Fibroblast of lung (primary cell): ENCODE results near the gene TLR2. TPM values are rescaled to one million over a fixed set of nuclear protein-coding genes. Genes with fewer than 3 reads are reported as not detected.

Experiments used
- DNase-seq, 2 donors: peaks; one replicate each; pipeline versions ENCODE4 v3.0.0 to v3.0.0-alpha.2; 2010; ENCODE audit warnings: low read depth in 2 of 2
- H2AFZ ChIP-seq: 2 replicates; pipeline ENCODE4 v1.5.1; 2012; ENCODE audit warnings: low read length, control low read depth, inconsistent platforms
- H3K27ac ChIP-seq: 2 replicates; pipeline ENCODE4 v1.5.1; 2011; ENCODE audit warnings: low read length, control low read depth; ENCODE audit not compliant: insufficient read depth
- H3K27me3 ChIP-seq: 2 replicates; pipeline ENCODE4 v1.5.1; 2011; ENCODE audit warnings: mild to moderate bottlenecking, low read length; ENCODE audit not compliant: control insufficient read depth, insufficient read depth
- H3K36me3 ChIP-seq: 2 replicates; pipeline ENCODE4 v1.5.1; 2011; ENCODE audit warnings: low read length; ENCODE audit not compliant: control insufficient read depth, insufficient read depth
- H3K4me1 ChIP-seq: 2 replicates; pipeline ENCODE4 v1.5.1; 2011; ENCODE audit warnings: low read length; ENCODE audit not compliant: control insufficient read depth, insufficient read depth; ENCODE audit errors: extremely low read depth
- H3K4me2 ChIP-seq: 2 replicates; pipeline ENCODE4 v1.5.1; 2011; ENCODE audit warnings: low read length, control low read depth; ENCODE audit not compliant: insufficient read depth; ENCODE audit errors: extremely low read depth
- H3K4me3 ChIP-seq, 4 experiments: fragments of 200-600 bp in 1 of 4; sonication (generic) in 1 of 4; replicated peaks in 1 of 4; 2 replicates each; pipeline ENCODE4 v1.5.1; 2011 to 2016; ENCODE audit warnings: low read length in 4 of 4, low read depth in 3 of 4, mild to moderate bottlenecking in 3 of 4, control low read depth in 2 of 4, inconsistent platforms in 1 of 4, mixed read lengths in 1 of 4; ENCODE audit not compliant: insufficient read depth in 1 of 4; ENCODE audit errors: control extremely low read depth in 1 of 4
- H3K79me2 ChIP-seq: 2 replicates; pipeline ENCODE4 v1.5.1; 2012; ENCODE audit warnings: mild to moderate bottlenecking, low read length, inconsistent platforms; ENCODE audit not compliant: control insufficient read depth, insufficient read depth
- H3K9ac ChIP-seq: 2 replicates; pipeline ENCODE4 v1.5.1; 2011; ENCODE audit warnings: mild to moderate bottlenecking, low read length, control low read depth; ENCODE audit not compliant: insufficient read depth
- H3K9me3 ChIP-seq: 2 replicates; pipeline ENCODE4 v1.5.1; 2012; ENCODE audit warnings: low read depth, low read length; ENCODE audit not compliant: control insufficient read depth, insufficient read depth
- H4K20me1 ChIP-seq: 2 replicates; pipeline ENCODE4 v1.5.1; 2011; ENCODE audit warnings: low read length; ENCODE audit not compliant: control insufficient read depth, insufficient read depth; ENCODE audit errors: extremely low read depth
- CTCF ChIP-seq, 2 donors: IDR thresholded peaks in 1 of 2; conservative IDR thresholded peaks in 1 of 2; 1 replicate in 1 of 2; 2 replicates in 1 of 2; pipeline ENCODE4 v1.5.1; 2011 to 2012; ENCODE audit warnings: low read length in 2 of 2, control low read depth in 1 of 2, inconsistent platforms in 1 of 2, low read depth in 1 of 2, mild to moderate bottlenecking in 1 of 2
- EZH2 ChIP-seq: IDR thresholded peaks from 2 replicates; pipeline ENCODE4 v1.5.1; 2012; ENCODE audit warnings: low read length, control low read depth, mild to moderate bottlenecking; ENCODE audit errors: missing control alignments
- polyA plus RNA-seq, 2 donors: library from polyadenylated mRNA; depleted of rRNA in 1 of 2; stranded (reverse) in 1 of 2; unstranded in 1 of 2; fragments of >200 nt; gene quantifications; 2 replicates each; pipeline ENCODE4 v1.2.1, GENCODE V29; 2011 to 2012; ENCODE audit warnings: missing spikeins in 1 of 2
- total RNA-seq: library from RNA; depleted of rRNA; stranded (reverse); fragments of >200 nt; gene quantifications from 2 replicates; pipeline ENCODE4 v1.2.1, GENCODE V29; 2014

TLR2 gene
- total and polyA plus RNA-seq, 2 donors (not counting 1 experiment from before 2014, with no cell fraction given): under 0.01 to 0.17 TPM

GRCh38 chr4:153748378-153748777 is 64.3 kb downstream of the TLR2 start:
- H3K4me1 ChIP-seq: no peaks in the 10 kb centered on the region
- H3K9ac ChIP-seq: no peak overlapping the region
- TF ChIP-seq CTCF (conservative IDR thresholded peaks at IDR 0.05 in 1 of 2, IDR thresholded peaks at IDR 0.05 in 1 of 2; ENCODE audit: low read depth in 1 of 2, low read length in 2 of 2): no peak
- TF ChIP-seq EZH2: no peak
- no peak overlapping the region for H2AFZ ChIP-seq
- H4K20me1 ChIP-seq: no peaks in the 10 kb centered on the region
- H3K4me3 ChIP-seq: no peak overlapping the region
- DNase-seq: peak; percentile 47 to 79
- H3K36me3 ChIP-seq: no peaks in the 10 kb centered on the region
- H3K27ac ChIP-seq: no peak overlapping the region
- H3K9me3 ChIP-seq: no peaks in the 10 kb centered on the region
- no peak overlapping the region for H3K4me2 ChIP-seq
- H3K79me2 ChIP-seq: no peaks in the 10 kb centered on the region
- no peaks in the 10 kb centered on the region for H3K27me3 ChIP-seq

- DNase-seq: peak; percentile 62 to 83
- Histone ChIP-seq H3K9me3 (no peaks in the 10 kb centered on the region), H2AFZ (no peak overlapping the region), H3K4me1 (no peaks in the 10 kb centered on the region), H3K27ac (no peak overlapping the region), H3K27me3 (no peaks in the 10 kb centered on the region), H3K4me3 (no peak overlapping the region), H4K20me1 (no peaks in the 10 kb centered on the region), H3K4me2 (no peak overlapping the region), H3K36me3 (no peaks in the 10 kb centered on the region), H3K9ac (no peak overlapping the region), H3K79me2 (no peaks in the 10 kb centered on the region)
- TF ChIP-seq EZH2 (no peak), CTCF (conservative IDR thresholded peaks at IDR 0.05 in 1 of 2, IDR thresholded peaks at IDR 0.05 in 1 of 2; ENCODE audit: low read depth in 1 of 2, low read length in 2 of 2) (peak; percentile 75 to 83)
Measured at GRCh38 chr4:153750197-153750817, 66.2 kb downstream of the TLR2 start.

GRCh38 chr4:153755186-153755585 is 71.1 kb downstream of the TLR2 start:
- Histone ChIP-seq H3K27ac (no peak overlapping the region), H3K4me2 (no peak overlapping the region), H4K20me1 (no peaks in the 10 kb centered on the region), H3K27me3 (peaks cover 12% of the 10 kb centered on the region), H3K4me3 (no peak overlapping the region), H3K36me3 (no peaks in the 10 kb centered on the region), H2AFZ (no peak overlapping the region), H3K4me1 (no peaks in the 10 kb centered on the region), H3K79me2 (no peaks in the 10 kb centered on the region), H3K9me3 (no peaks in the 10 kb centered on the region), H3K9ac (no peak overlapping the region)
- no peak for DNase-seq
- no peak for TF ChIP-seq CTCF (conservative IDR thresholded peaks at IDR 0.05 in 1 of 2, IDR thresholded peaks at IDR 0.05 in 1 of 2; ENCODE audit: low read depth in 1 of 2, low read length in 2 of 2)
- TF ChIP-seq EZH2: no peak

Other genes starting within 250 kb of the TLR2 start
- gene TMEM131L, start 217.9 kb upstream of the TLR2 start, total RNA-seq: 7.2 and 15.0 TPM in 2 replicates
- gene TMEM131L, start 217.9 kb upstream of the TLR2 start, polyA plus RNA-seq: 7.7 and 12.5 TPM in 2 replicates
- 0.26 TPM in 1 of 2 replicates, not detected in the other for gene RNF175, start 75.7 kb downstream of the TLR2 start, total RNA-seq
- not detected in 2 replicates for gene RNF175, start 75.7 kb downstream of the TLR2 start, polyA plus RNA-seq
- gene SFRP2, start 104.8 kb downstream of the TLR2 start, total RNA-seq: under 0.01 and 1.8 TPM in 2 replicates
- 0.32 TPM in 1 of 2 replicates, not detected in the other for gene SFRP2, start 104.8 kb downstream of the TLR2 start, polyA plus RNA-seq